Kidney epithelial cell (primary cell): Measurements from ENCODE around the gene TMEM253. TPM values are rescaled to one million over a fixed set of nuclear protein-coding genes. Genes with fewer than 3 reads are reported as not detected.

Experiments
- DNase-seq: peaks from one replicate; pipeline ENCODE4 v3.0.0-alpha.2; 2010; ENCODE audit warnings: low read depth
- H3K27me3 ChIP-seq: 2 replicates; pipeline ENCODE4 v1.6.0; 2011; ENCODE audit warnings: low read length; ENCODE audit not compliant: control insufficient read depth, insufficient read depth
- H3K36me3 ChIP-seq: 2 replicates; pipeline ENCODE4 v1.5.1; 2011; ENCODE audit warnings: low read length; ENCODE audit not compliant: control insufficient read depth, insufficient read depth
- H3K4me3 ChIP-seq: 2 replicates; pipeline ENCODE4 v1.5.1; 2011; ENCODE audit warnings: low read depth, mild to moderate bottlenecking, control low read depth, low read length
- CTCF ChIP-seq: IDR thresholded peaks from 2 replicates; pipeline ENCODE4 v1.5.1; 2011; ENCODE audit warnings: mild to moderate bottlenecking, moderate library complexity, low read length, control low read depth, inconsistent platforms; ENCODE audit not compliant: insufficient read depth, poor library complexity, severe bottlenecking
- total RNA-seq: library from RNA; depleted of rRNA; stranded (reverse); fragments of >200 nt; gene quantifications from 2 replicates; pipeline ENCODE4 v1.2.3, GENCODE V29; 2015

TMEM253 gene
- total RNA-seq, 1 donor from 2014 or later = not detected

- no peaks in the 10 kb centered on the region for H3K36me3 ChIP-seq
- H3K27me3 ChIP-seq = no peaks in the 10 kb centered on the region
- no peak overlapping the region for H3K4me3 ChIP-seq
- DNase-seq = no peak
- peak; percentile 56 for TF ChIP-seq CTCF
Measured at GRCh38 chr14:21090194-21090939, 10.5 kb upstream of the TMEM253 start.

GRCh38 chr14:21090940-21091663 lies 9.8 kb upstream of the TMEM253 start:
- H3K4me3 ChIP-seq = no peak overlapping the region
- no peak for TF ChIP-seq CTCF
- no peaks in the 10 kb centered on the region for H3K36me3 ChIP-seq
- H3K27me3 ChIP-seq = no peaks in the 10 kb centered on the region
- DNase-seq = no peak

GRCh38 chr14:21091821-21092272 lies 9.0 kb upstream of the TMEM253 start:
- H3K4me3 ChIP-seq = no peak overlapping the region
- no peak for TF ChIP-seq CTCF
- no peaks in the 10 kb centered on the region for H3K36me3 ChIP-seq
- no peak for DNase-seq
- no peaks in the 10 kb centered on the region for H3K27me3 ChIP-seq

GRCh38 chr14:21092273-21093011 lies 8.4 kb upstream of the TMEM253 start:
- no peaks in the 10 kb centered on the region for H3K27me3 ChIP-seq
- no peaks in the 10 kb centered on the region for H3K36me3 ChIP-seq
- H3K4me3 ChIP-seq = no peak overlapping the region
- DNase-seq = no peak
- TF ChIP-seq CTCF = peak; percentile 100

GRCh38 chr14:21093018-21093417 lies 7.8 kb upstream of the TMEM253 start:
- DNase-seq = no peak
- no peak for TF ChIP-seq CTCF
- Histone ChIP-seq H3K27me3 (no peaks in the 10 kb centered on the region), H3K36me3 (no peaks in the 10 kb centered on the region), H3K4me3 (no peak overlapping the region)
